ENCODE data around the gene ADCK2.

- no peak for TF ChIP-seq HDGF (IDR thresholded peaks at IDR 0.05; ENCODE audit: borderline replicate concordance)
- TF ChIP-seq FOXK2 (IDR thresholded peaks at IDR 0.05) = no peak
- TF ChIP-seq ZNF384 (IDR thresholded peaks at IDR 0.05) = no peak
- no peak for TF ChIP-seq LEF1 (IDR thresholded peaks at IDR 0.05; ENCODE audit: borderline replicate concordance)
- no peak for TF ChIP-seq SUZ12 (IDR thresholded peaks at IDR 0.05)
These were observed 71.3 kb downstream of the ADCK2 start for GRCh38 chr7:140744005-140744404.

Data from HEK293T (cell line).